HUDEP-2 (cell line): ENCODE measurements around the gene GLDN.

Experiments used
- DNase-seq, 76 experiments: peaks; one replicate each; lab custom pipeline; 2025; ENCODE audit not compliant: unreplicated experiment in 76 of 76; lab: John Stamatoyannopoulos, UW

Gene GLDN

GRCh38 chr15:51341366-51342226 is at the start of gene GLDN:
TSS of gene GLDN (plus strand) at chr15:51341655. CDS start at chr15:51341685, 30 bp downstream.
- no peak for DNase-seq

GRCh38 chr15:51298620-51299019 is 42.8 kb upstream of the GLDN start:
- DNase-seq: no peak

DNA sequence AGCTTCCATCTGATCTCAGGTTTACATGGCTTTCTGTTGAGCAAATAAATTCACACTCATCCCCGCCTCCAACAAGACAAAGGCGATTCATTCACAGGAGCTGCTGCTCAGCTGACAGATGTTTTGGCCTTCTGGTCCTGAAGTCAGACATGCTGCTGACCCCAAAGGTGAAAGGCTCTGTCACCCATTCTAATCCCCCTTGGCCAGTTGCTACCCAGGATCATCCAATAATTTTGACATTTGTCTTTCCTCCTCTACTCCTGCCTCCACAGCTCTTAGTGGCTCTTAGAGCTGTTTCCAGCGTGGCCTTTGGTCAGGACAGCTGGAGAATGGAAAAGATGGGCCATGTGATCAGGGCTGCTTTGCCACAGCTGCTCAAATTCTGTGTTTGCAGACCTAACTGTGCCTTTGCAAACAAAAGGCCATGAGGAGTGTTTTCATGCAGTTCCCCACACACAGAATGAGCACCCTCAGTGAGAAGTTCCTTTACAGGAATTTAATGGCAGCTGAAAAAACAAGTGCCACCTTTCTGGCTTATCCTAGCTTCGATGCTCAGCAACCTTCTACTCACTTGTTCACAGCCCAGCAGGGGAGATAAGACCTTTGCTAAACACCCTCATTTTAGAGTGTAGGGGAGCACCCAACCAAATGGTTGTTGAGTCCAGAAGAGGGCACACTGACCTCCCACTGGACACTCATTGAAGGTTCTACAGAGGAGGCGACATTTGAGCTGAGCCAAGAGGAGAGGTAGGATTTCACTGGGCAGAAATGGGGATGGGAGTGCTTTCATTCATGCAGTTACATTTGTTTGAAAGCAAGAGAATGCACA is 42.1 kb upstream of the GLDN start:
- DNase-seq: no peak

GRCh38 chr15:51302480-51302879 is 39.0 kb upstream of the GLDN start:
- no peak for DNase-seq

DNA sequence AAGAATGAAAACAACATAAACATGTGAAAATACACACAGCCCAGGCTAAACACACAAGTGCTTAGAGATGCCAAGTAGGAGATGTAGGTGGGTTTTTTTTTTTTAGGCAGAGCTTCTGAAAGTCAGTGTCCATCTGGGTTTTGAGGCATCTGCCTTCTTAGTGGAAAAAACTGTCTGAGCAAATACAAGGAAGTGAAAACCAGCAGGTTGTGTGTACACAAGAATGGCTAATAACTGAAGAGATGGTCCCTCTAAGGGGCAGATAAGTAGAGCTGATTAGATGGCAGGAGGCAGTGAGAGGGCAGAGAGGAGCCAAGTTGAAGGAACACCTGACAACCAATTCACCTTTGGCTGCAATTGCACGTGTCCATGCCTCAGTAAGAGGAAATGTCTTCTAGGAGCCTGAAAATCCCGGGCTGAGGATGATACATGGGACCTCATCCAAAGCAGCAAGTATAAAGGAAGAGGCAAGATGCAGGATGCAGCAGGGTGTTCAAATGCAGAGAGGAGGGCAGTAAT is 37.9 kb upstream of the GLDN start:
- no peak for DNase-seq

- DNase-seq: no peak
Observed at GRCh38 chr15:51307325-51307724, 34.1 kb upstream of the GLDN start.

DNA sequence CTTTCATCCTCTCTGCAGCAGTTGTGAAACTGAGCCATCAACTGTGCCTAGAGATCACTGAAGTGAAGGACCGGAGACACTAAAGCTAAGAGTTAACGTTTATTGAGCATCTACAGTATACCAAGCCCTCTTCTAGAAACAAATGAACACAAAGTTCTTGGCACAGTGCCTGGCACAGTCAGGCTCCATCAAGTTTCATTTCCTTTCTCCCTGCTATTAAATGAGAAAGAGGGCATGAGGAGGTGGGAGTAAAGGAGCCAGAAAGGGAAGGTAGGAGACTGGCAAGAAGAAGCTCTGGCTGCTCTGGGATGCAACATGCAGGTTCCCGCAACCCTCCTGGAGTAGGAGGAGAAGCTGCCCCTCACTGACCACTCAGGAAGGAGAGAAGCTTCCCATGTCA is 33.6 kb upstream of the GLDN start:
- no peak for DNase-seq

DNA sequence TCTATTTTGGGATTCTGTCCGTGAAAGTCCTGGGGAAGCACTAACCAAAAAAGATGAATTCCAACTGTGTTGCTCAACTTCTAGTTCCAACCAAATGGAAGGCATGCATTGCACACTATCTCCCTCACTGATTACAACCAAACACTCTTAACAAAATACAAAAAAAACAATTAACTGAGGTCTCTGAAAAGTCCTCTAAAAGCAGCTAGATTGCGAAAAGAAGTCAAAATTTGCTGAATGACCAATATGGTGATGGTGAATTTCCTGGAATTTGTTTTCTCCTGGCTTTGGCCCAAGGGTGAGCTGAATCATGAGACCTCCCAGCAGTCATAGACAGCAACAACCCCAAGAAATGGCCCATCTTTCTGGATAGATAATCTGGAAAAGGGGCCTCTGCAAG is 31.4 kb upstream of the GLDN start:
- DNase-seq: no peak

DNA sequence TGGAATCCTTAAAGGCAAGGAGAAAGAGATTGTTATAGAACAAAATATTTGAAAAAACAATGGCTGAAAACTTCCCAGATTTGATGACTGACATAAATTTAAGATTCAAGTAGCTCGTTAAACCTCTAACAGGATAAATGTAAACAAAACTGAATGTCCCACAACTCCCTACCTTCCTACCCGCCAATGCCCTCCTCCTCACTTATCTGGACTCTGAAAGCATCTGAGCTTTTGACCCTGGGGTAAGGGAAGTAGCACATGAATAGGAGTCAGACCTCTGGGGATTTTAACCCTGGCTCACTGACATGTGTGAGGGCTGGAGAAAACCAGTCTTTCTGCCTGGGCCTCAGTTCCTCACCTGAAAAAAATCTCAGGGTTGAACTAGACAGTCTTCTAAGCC is 29.9 kb upstream of the GLDN start:
- no peak for DNase-seq

DNA sequence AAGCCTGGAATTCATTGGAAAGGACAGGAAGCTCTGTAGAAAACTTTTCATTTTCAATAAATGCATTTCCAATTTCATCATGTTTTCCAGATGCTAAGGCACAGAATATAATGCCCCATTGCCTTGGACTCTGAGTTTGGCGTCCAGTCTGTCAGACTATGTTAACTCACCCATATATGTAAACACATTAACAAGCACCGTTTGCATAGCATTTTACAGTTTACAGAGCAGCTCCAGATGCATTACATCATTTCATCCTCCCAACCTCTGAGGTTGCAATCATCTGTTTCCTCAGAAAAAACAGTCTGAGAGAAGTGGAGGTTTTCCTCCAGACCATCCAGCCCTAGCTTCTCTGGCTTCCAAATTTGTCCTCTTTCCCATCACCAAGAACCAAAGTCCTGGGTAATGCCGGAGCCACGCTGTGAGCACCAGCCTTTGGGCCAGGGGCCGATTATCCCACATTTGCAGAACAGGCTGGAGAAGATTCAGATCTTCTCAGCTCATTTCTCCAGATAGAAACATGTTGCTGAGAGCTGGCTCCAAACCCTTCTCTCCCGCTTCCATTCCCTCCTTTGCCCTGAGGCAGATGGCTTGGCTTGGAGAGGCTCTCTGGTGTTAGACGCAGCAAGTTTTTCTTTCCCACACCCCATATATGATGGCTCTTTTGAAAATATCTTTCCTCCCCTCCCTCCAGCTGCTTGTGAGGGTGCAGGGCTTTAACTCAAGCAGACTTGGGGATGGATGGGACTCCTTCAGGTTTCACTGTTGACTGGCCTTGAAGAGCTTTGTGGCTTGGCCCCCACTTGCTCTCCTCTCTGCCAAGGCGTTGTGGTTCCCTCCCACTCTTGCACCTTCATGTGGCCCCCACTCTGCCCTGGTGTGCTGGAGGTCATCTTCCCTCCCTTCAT is 29.0 kb upstream of the GLDN start:
- DNase-seq: no peak

DNA sequence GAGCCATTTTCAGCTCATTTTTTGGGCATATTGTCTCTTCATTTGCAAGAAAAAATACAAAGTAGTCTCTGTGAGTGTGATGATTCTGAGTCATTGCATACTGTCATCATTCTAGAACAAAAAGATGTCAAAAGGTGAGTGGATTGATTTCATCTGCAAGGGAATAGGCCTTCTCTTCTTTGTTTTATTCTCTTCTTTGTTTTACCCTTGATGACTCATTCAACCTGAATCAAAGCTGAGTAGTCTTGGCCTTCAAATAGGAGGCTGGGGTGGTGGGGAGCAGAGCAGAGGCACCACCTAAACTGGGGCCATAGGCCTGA is 28.4 kb upstream of the GLDN start:
- DNase-seq: no peak

- DNase-seq: no peak
Observed at GRCh38 chr15:51313644-51314280, 27.7 kb upstream of the GLDN start.

DNA sequence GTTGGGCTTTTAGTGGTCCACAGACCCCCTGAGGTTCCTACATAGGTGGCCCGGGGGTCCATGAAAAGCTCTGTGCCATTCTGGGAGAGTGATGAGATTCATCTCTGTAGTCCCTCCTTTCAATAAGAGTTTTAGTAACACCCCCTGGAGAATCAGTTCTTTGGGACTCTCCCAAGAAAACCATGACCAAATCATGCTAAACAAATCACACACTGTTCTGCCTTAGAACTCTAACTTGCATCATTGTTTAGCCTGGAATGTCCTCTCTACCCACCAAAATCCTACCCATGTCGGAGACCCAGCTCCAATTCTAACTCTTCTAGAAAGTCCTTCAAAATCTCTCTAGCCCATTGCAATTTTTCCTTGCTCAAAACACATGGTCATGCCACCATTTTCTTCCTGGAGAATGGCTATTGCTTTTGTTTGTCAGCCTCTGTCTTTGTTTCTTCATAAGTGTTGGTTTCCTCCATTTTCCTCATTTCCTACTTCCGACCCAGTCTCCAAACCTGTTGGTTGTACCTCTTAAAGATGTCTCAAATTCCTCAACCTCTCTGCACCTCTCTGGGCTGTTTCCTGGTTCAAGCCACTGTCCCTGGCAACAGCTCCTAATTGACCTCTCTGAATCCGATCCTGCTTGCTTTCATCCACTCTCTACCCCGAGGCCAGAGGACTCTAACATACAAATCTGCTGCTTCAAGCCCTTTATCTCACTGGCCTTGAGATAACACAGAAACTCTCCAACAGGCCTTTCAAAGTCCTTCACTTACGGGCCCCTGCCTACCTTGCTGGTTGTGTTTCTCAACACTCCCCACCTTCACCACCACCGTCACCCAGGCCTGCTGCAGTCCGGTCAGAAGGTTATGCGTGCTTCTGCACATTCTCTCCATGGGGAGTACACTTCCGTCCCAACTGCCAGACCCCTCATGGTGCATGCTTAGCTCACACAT is 26.8 kb upstream of the GLDN start:
- no peak for DNase-seq

GRCh38 chr15:51315726-51316125 is 25.7 kb upstream of the GLDN start:
- DNase-seq: no peak

DNA sequence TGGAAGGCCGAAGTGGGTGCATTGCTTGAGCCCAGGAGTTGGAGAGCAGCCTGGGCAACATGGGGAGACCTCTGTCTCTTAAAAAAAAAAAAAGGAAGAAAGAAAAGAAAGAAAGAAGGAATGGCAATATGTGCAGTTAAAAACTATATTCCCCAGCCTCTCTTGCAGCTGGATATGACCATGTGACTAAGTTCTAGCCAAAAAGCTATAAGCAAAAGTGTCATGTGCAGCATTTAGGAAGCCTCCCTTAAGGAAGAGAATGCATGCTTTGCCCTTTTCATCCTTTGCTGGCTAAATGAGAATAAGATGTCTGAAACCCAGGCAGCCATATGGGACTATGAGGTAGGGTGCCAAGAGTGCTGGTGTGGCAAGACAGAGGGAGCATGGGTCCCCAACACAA is 24.8 kb upstream of the GLDN start:
- DNase-seq: no peak

GRCh38 chr15:51318382-51319150 is 22.9 kb upstream of the GLDN start:
- no peak for DNase-seq

DNA sequence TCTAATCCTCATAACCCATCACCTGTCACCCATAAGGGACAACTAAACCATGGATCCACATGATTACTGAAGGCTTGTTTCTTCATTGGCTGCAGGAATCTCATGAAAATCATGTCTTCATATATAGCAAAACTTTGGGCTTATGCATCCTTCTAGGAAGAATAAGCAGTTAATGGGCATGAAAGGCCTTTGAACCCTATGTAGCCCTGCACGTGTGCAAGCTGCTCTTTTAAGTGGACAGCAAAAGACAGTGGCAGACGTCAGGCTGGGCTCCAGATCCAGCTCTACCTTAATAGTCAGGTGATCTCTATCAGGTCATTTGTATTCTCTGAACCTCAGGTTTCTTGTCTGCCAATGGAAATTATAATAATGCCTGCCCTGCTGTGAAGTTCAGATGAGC is 21.9 kb upstream of the GLDN start:
- DNase-seq: no peak

DNA sequence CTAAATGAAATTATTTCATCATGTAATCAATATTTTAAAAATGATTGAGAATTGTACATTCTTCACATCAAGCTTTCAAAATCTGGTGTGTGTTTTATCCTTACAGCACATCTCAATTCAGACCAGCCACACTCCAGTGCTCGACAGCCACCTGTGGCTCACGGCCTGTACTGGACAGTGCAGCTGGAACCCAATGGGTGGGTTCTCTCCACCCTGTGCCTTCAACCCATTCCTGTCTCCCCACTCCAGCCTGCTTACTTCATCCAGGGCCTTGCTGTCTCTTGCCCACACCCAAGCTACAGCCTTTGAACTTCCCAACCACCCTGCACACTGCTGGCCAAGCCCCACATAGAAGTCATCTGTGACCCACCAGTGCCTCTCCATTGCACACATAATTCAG is 20.6 kb upstream of the GLDN start:
- no peak for DNase-seq

GRCh38 chr15:51321316-51321715 is 20.1 kb upstream of the GLDN start:
- no peak for DNase-seq
